Activated T-helper 17 cell treated with anti-CD3 and anti-CD28 coated beads, Interleukin-2, amount 50 U/mL, for 72 hours (primary cell): ENCODE data around the gene WDR55. TPM values are rescaled to one million over a fixed set of nuclear protein-coding genes. Genes with fewer than 3 reads are reported as not detected.
A peak's percentile ranks its signal among the peaks of the same experiment; 100 is the strongest.
"Not testable (repeated sequence)": the region's sequence is repeated elsewhere in the genome, so short reads cannot be mapped to it uniquely, and the experiment has no call there.

ENCODE experiments used
- ATAC-seq: fragments of 150-1000 bp; cut with Tn5 transposase; replicated peaks from 2 replicates; pipeline ENCODE4 v1.10.0; 2021; ENCODE audit warnings: mild to moderate bottlenecking, moderate library complexity
- H3K27ac Mint-ChIP-seq: one replicate; pipeline ENCODE4 v1.8.0; 2022; ENCODE audit warnings: mixed read lengths
- H3K27me3 Mint-ChIP-seq: one replicate; pipeline ENCODE4 v1.8.0; 2022; ENCODE audit warnings: mixed read lengths
- H3K36me3 Mint-ChIP-seq: one replicate; pipeline ENCODE4 v1.8.0; 2022; ENCODE audit warnings: low read depth, mild to moderate bottlenecking, mixed read lengths
- H3K4me1 Mint-ChIP-seq: one replicate; pipeline ENCODE4 v1.8.0; 2022; ENCODE audit warnings: mixed read lengths
- H3K4me3 Mint-ChIP-seq: one replicate; pipeline ENCODE4 v1.8.0; 2022; ENCODE audit warnings: mild to moderate bottlenecking, mixed read lengths
- H3K9me3 Mint-ChIP-seq: one replicate; pipeline ENCODE4 v1.8.0; 2022; ENCODE audit warnings: mixed read lengths
- total RNA-seq, 2 donors: library from RNA; stranded (reverse); gene quantifications; one replicate each; pipeline ENCODE4 v1.2.3, GENCODE V29; 2022

Gene WDR55
- 10 to 100 TPM; 38.8 TPM for total RNA-seq

- peak within 1 kb of the TSS; percentile 100 for H3K4me3 Mint-ChIP-seq
- no peaks in the 10 kb centered on the region for H3K27me3 Mint-ChIP-seq
- peaks cover 25% of the 10 kb centered on the region for H3K4me1 Mint-ChIP-seq
- peak; percentile 97 for ATAC-seq
- no peaks in the 10 kb centered on the region for H3K9me3 Mint-ChIP-seq
- H3K36me3 Mint-ChIP-seq = peaks cover 90% of the 10 kb centered on the region
- H3K27ac Mint-ChIP-seq = peak within 1 kb of the TSS; percentile 98
These were observed at the start of gene WDR55 for GRCh38 chr5:140664359-140665119. TSS of gene WDR55 (plus strand) at chr5:140664904. CDS start at chr5:140664913, 9 bp downstream.

GRCh38 chr5:140622301-140622700 is 42.4 kb upstream of the WDR55 start:
- no peaks in the 10 kb centered on the region for H3K27me3 Mint-ChIP-seq
- H3K4me3 Mint-ChIP-seq = no peak overlapping the region
- H3K4me1 Mint-ChIP-seq = no peaks in the 10 kb centered on the region
- no peaks in the 10 kb centered on the region for H3K36me3 Mint-ChIP-seq
- no peaks in the 10 kb centered on the region for H3K9me3 Mint-ChIP-seq
- H3K27ac Mint-ChIP-seq = no peak overlapping the region
- ATAC-seq = no peak

- not testable (repeated sequence) for ATAC-seq, H3K4me3 Mint-ChIP-seq, H3K4me1 Mint-ChIP-seq, H3K27ac Mint-ChIP-seq, H3K27me3 Mint-ChIP-seq, H3K9me3 Mint-ChIP-seq, H3K36me3 Mint-ChIP-seq
These were observed 41.6 kb upstream of the WDR55 start for GRCh38 chr5:140623061-140623460.

- H3K36me3 Mint-ChIP-seq = not testable (repeated sequence)
These were observed 39.8 kb upstream of the WDR55 start for GRCh38 chr5:140624886-140625285.

GRCh38 chr5:140627972-140628371 is 36.7 kb upstream of the WDR55 start:
- no peak overlapping the region for H3K4me3 Mint-ChIP-seq
- peaks cover 3% of the 10 kb centered on the region for H3K9me3 Mint-ChIP-seq
- peaks cover 5% of the 10 kb centered on the region for H3K4me1 Mint-ChIP-seq
- ATAC-seq = no peak
- H3K27ac Mint-ChIP-seq = no peak overlapping the region
- H3K36me3 Mint-ChIP-seq = no peaks in the 10 kb centered on the region
- H3K27me3 Mint-ChIP-seq = no peaks in the 10 kb centered on the region

More at GRCh38 chr5:140624886-140625285, 39.8 kb upstream of the WDR55 start:
- not testable (repeated sequence) for H3K27ac Mint-ChIP-seq, ATAC-seq, H3K27me3 Mint-ChIP-seq, H3K4me3 Mint-ChIP-seq, H3K9me3 Mint-ChIP-seq, H3K4me1 Mint-ChIP-seq

- peaks cover 10% of the 10 kb centered on the region for H3K4me1 Mint-ChIP-seq
- no peaks in the 10 kb centered on the region for H3K27me3 Mint-ChIP-seq
- peaks cover 3% of the 10 kb centered on the region for H3K9me3 Mint-ChIP-seq
- no peak overlapping the region for H3K4me3 Mint-ChIP-seq
- H3K27ac Mint-ChIP-seq = no peak overlapping the region
- no peak for ATAC-seq
- H3K36me3 Mint-ChIP-seq = no peaks in the 10 kb centered on the region
These were observed 36.0 kb upstream of the WDR55 start for GRCh38 chr5:140628711-140629110.

GRCh38 chr5:140630292-140631035 is 34.2 kb upstream of the WDR55 start:
- no peaks in the 10 kb centered on the region for H3K27me3 Mint-ChIP-seq

GRCh38 chr5:140631036-140631417 is 33.7 kb upstream of the WDR55 start:
- Mint-ChIP-seq H3K4me1 (peaks cover 10% of the 10 kb centered on the region), H3K4me3 (no peak overlapping the region), H3K36me3 (no peaks in the 10 kb centered on the region), H3K27ac (no peak overlapping the region), H3K9me3 (peaks cover 3% of the 10 kb centered on the region), H3K27me3 (no peaks in the 10 kb centered on the region)
- ATAC-seq = no peak

More at GRCh38 chr5:140630292-140631035, 34.2 kb upstream of the WDR55 start:
- no peak for ATAC-seq
- no peak overlapping the region for H3K27ac Mint-ChIP-seq
- no peaks in the 10 kb centered on the region for H3K36me3 Mint-ChIP-seq
- H3K4me3 Mint-ChIP-seq = no peak overlapping the region
- peaks cover 3% of the 10 kb centered on the region for H3K9me3 Mint-ChIP-seq
- H3K4me1 Mint-ChIP-seq = peaks cover 10% of the 10 kb centered on the region

- no peaks in the 10 kb centered on the region for H3K27me3 Mint-ChIP-seq
- no peak overlapping the region for H3K27ac Mint-ChIP-seq
- H3K9me3 Mint-ChIP-seq = peaks cover 3% of the 10 kb centered on the region
- H3K4me1 Mint-ChIP-seq = peaks cover 10% of the 10 kb centered on the region
- ATAC-seq = peak; percentile 28
- no peaks in the 10 kb centered on the region for H3K36me3 Mint-ChIP-seq
- H3K4me3 Mint-ChIP-seq = peak overlapping the region; percentile 86
These were observed 32.8 kb upstream of the WDR55 start for GRCh38 chr5:140631831-140632365.

GRCh38 chr5:140632366-140633020 is 32.2 kb upstream of the WDR55 start:
- Mint-ChIP-seq H3K27me3 (no peaks in the 10 kb centered on the region), H3K27ac (peak overlapping the region; percentile 67)

GRCh38 chr5:140633021-140633471 is 31.7 kb upstream of the WDR55 start, which contains the start of gene CD14:
TSS of gene CD14 (minus strand) at chr5:140633175. CDS start at chr5:140633071, 104 bp downstream.
- Mint-ChIP-seq H3K36me3 (no peaks in the 10 kb centered on the region), H3K4me3 (peak within 1 kb of the TSS; percentile 86), H3K4me1 (peaks cover 13% of the 10 kb centered on the region), H3K27ac (peak within 1 kb of the TSS; percentile 67), H3K9me3 (peaks cover 2% of the 10 kb centered on the region), H3K27me3 (no peaks in the 10 kb centered on the region)
- ATAC-seq = peak; percentile 45

More at GRCh38 chr5:140632366-140633020, 32.2 kb upstream of the WDR55 start:
- ATAC-seq = peak; percentile 77
- Mint-ChIP-seq H3K4me3 (peak overlapping the region; percentile 86), H3K4me1 (peaks cover 10% of the 10 kb centered on the region), H3K36me3 (no peaks in the 10 kb centered on the region), H3K9me3 (peaks cover 3% of the 10 kb centered on the region)

GRCh38 chr5:140633501-140633900 is 31.2 kb upstream of the WDR55 start:
- Mint-ChIP-seq H3K4me1 (peaks cover 17% of the 10 kb centered on the region), H3K9me3 (no peaks in the 10 kb centered on the region), H3K27ac (peak overlapping the region; percentile 67), H3K4me3 (peak overlapping the region; percentile 86), H3K36me3 (no peaks in the 10 kb centered on the region), H3K27me3 (no peaks in the 10 kb centered on the region)
- no peak for ATAC-seq

- peak overlapping the region; percentile 86 for H3K4me3 Mint-ChIP-seq
These were observed 30.6 kb upstream of the WDR55 start for GRCh38 chr5:140634103-140634502.

More at GRCh38 chr5:140634103-140634502, 30.6 kb upstream of the WDR55 start:
- ATAC-seq = no peak
- no peaks in the 10 kb centered on the region for H3K27me3 Mint-ChIP-seq
- H3K9me3 Mint-ChIP-seq = no peaks in the 10 kb centered on the region
- H3K4me1 Mint-ChIP-seq = peaks cover 17% of the 10 kb centered on the region
- H3K36me3 Mint-ChIP-seq = no peaks in the 10 kb centered on the region
- no peak overlapping the region for H3K27ac Mint-ChIP-seq
